Left hindlimb (tissue), 1 donor: ENCODE data around the gene TMOD1.

Source experiments
- DNase-seq: peaks from one replicate; pipeline ENCODE4 v3.0.0-alpha.2; 2018

TMOD1 gene

GRCh38 chr9:97551308-97551707, 49.8 kb downstream of the TMOD1 start:
- DNase-seq, result no peak

DNA sequence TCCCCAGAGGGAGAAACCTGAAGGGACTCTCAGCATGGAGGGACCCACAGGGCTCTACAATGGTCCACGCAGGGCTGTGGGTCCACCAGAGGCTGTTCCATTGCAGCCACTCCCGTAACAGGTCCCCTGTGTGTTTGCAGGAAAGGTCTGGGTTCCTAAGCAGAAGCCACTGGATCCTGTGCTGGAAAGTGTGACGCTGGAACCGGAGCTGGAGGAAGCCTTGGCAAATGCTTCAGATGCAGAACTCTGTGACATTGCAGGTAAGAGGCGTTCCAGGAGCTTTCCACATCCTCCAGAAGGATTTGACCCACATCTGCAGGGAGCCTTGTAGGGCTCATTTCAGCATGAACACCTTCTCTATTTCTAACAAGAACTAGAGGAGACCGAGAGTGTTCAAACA, 51.7 kb downstream of the TMOD1 start:
- no peak for DNase-seq

DNA sequence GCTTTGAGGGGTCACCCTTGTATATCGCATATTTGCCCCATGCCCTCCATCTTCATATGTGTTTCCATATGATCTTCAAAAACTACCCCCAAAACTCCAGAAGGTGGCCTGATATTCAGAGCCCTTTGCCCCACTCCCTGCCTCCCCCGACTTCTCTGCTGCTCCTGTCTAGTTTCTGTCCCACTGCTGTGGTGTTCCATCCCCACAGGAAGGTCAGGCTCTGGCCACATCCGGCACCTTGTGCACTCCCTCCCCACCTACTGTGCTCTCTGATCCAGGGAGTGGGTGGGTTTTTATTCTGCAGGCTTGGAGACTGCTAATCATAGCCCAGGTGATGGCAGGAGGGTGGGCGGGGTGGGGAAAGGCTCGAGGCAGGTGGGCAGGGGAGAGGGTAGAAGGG, 52.4 kb downstream of the TMOD1 start:
- no peak for DNase-seq

DNA sequence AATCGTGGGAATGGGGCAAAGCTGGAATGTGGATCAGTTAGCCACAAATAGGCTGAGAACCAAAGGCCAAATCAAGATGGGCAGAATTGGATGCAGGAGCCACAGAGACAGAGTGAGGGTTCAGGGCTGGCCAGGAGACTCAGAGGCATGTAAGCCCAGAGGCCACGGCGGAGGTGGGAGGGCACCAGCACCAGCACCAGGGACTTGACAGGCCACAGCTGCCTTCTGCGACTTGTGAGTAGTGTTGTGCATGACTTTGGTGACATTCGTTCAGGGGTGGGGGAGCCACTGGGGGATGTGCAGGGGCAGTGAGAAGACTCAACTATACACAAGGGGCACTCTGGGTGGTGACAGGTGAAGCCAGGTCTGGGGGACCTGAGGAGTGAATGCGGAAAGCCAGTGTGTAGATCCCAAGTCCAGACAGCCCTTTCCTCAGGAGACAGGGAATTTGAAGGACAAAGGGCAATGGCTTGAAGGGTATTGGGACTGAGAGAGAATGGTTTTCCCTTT, 53.2 kb downstream of the TMOD1 start:
- DNase-seq, result no peak

DNA sequence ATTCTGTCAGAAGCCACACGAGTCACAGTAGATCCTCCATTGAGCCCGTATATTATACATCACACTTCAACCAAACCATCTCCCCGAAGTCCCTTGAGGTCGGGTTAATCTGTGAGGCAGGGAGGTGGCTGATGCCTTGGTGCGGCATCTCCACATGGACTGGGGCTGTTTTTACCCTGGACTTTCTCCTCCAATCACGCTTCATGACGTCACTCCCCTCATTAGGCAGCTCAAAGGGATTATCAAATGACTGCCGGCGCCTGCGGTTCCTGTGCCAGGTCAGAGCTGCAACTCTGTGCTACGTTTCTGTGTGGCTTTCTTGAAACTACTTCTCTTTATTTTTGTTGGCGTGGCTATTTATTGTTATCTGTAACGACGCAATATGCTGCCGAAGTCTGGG, 53.7 kb downstream of the TMOD1 start:
- DNase-seq, result no peak

GRCh38 chr9:97556036-97556720, 54.7 kb downstream of the TMOD1 start:
- DNase-seq, result no peak

DNA sequence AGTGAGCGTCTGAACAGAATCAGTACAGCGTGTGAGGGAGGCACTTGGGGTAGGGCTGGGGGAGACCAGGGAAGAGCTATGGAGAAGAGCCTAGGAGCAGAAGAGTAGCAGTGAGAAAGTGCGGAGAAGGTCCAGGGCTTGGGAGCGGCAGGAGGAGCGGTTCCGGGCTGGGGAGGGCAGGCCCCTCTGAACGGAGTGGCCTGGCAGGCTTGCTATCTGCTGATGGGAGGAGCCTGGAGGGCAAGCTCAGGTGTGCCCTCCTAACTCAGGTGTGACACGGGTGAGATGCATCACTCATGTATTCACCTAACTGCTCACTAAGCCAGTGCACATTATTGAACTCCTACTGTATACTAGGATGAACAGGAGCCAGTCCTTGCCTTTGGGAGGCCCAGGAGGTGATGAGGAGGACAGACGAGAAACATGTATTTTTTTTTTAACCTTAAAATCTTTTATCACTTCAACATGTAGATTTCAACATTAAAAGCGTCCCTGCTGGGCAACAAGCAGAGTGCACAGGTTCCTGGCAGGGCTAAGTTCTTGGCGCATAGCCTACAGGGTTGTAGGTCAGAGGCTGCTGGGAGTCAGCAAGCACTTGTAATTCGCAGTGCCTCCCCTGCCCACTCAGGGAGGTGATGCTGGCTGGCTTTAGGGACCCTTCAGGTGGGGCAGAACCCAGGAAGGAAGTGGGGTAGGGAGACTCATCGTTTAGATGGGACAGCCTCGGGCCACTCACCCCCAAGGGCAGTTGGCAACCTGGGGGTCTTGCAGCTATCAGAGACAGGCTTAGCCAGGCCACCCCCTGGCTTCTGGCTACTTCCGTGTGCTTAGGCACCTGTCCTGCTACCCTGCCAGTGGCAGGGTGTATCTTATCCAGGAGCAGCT, 55.5 kb downstream of the TMOD1 start:
- DNase-seq, result no peak

DNA sequence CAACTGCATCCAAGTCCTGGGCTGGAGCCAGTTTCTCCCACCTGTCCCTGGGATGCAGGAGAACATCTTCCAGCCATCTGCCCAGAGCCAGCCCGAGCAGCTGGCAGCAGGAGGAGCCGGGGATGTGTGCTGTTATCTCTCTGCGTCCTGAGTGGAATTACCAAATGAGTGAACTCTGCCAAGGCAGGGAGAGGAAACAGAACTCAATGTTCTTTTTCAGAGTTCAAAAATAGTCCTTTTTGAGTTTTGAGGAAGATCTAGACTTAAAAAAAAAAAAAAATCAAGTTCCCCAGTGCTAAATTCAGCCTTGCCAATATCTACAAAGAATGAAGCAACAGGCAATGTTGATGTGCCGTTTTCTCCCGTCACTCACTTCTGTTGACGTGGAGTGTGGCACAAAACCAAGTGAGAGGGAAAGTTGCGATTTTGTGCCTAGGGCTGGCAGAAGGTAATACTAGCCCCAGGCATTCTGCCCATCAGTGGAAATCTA, 56.2 kb downstream of the TMOD1 start:
- no peak for DNase-seq

DNA sequence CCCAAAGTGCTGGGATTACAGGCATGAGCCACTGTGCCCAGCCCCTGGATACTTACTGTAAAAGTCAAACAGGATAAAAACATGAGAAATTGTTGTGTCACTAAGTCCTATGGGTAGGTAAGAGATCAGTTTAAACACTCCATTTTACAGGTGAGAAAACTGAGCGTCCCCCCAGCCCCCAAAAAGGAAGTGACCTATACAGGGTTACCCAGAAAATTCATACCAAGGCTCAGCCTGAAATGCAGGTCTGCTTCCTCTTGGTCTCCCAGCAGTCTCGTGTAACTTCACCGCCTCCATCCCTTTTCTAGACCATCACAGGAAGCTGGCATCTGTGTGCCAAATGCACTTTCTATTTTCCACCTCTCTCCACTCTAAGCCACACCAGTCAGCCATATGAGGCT, 57.2 kb downstream of the TMOD1 start:
- DNase-seq, result no peak

DNA sequence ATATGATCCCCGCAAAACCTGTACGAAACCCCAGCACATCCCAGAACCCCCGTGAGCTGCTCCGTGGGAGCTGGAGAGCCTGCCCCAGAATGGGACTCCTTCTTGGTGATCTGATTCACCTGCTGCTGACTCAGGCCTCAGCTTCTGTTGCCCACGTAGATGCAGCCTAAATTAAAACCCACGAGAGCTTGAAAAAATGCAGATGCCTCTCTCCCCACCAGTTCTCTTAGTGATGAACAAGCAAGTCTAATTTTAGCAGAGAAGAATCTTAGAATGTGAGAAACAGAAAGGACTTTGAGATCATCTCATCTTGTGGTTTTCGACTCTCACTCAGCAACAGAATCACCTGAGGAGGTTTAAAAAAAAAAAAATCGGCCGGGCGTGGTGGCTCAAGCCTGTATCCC, 57.6 kb downstream of the TMOD1 start:
- no peak for DNase-seq

DNA sequence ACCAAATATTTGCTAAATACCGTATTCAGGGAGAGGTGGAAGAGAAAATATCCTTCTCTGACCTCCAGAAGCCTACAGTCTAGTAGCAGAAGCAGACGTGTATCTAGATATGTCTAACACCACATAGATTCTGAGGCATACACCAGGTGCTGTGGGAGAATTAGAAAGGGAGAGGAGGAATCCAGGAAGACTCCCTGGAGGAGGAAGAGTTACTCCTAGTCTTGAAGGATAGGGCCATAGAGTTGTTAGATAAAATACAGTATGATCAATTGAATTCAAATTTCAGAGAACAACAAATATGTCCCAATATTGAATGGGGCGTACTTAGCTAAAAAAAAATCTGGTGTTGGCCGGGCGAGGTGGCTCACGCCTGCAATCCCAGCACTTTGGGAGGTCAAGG, 58.7 kb downstream of the TMOD1 start:
- DNase-seq, result no peak

GRCh38 chr9:97560851-97561250, 59.4 kb downstream of the TMOD1 start:
- DNase-seq, result no peak

GRCh38 chr9:97561501-97561900, 60.0 kb downstream of the TMOD1 start:
- DNase-seq, result no peak

DNA sequence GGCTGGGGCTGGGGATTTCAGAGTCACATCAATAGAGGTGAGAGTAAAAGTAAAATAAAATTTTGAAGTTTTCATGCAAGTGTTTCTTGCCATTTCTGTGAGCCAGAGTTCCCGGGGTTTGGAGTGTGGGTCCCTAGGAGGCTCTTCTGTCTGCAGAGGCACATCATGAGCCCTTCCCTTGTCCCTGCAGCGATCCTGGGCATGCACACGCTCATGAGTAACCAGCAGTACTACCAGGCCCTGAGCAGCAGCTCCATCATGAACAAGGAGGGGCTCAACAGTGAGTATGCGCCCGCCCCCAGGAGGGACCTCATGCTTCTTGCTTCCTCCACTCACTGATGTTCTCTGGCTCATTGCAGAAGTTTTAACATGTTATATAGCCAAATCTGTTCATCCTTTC, 61.1 kb downstream of the TMOD1 start:
- DNase-seq, result no peak

- DNase-seq, result no peak
These were observed 62.1 kb downstream of the TMOD1 start for GRCh38 chr9:97563458-97564135.

DNA sequence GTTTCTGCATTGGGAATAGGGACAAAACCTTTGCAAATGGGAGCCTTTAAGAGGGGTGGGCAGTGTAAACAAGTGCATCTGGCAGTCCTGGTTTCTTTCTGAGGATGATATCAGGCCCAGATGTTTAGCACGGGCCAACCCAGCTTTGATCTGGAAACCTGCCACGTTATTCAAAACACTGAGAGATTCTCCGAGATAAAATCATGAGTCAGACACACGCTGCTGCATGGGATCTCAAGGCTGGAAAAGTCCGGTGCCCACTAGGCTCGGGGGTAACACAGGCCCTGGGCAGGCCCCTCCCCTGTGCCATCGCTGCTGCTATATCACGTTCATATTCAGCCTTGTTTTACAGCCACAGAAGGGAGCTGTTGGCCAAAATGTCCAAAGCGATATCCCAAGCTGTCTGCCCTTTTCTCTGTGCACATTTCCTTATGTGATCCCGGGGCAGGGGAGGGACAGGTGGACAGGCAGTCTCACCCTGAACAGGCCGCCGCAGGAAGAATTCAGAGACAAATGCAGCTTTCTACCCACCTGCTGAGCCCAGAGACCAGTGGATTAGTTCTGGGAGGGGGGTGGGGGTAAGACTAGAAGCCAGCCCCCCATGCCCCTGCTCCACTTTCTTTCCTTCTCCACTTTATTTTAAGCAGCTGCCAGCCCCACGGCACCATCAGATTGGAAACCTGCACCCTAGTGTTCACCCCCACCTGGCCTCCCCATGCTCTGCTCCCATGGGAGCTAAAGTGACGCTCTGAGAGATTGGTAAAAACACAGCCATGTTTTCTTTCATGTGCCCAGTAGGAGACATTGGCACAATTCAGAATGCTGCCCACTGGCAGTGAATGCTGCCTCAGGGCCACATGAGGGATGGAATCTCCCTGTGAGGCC, 63.1 kb downstream of the TMOD1 start:
- no peak for DNase-seq

DNA sequence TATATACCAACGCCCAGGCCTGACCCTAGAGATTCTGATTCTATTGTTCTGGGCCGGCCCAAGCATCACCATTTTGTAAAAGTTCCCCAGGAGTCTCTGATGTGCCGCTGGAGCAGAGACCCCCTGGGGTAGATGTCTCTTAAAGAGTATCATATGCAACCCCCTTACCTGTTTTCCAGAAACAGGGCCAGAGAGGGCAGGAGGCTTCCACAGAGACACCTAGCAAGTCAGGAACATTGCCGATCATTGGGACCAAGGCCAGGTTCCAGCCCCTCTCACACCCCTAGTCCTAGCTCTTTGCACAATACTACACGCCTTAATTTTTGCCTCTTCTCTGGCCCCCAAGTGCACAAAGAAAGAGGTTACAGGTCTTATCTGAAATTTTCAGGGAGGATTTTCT, 63.8 kb downstream of the TMOD1 start:
- no peak for DNase-seq

DNA sequence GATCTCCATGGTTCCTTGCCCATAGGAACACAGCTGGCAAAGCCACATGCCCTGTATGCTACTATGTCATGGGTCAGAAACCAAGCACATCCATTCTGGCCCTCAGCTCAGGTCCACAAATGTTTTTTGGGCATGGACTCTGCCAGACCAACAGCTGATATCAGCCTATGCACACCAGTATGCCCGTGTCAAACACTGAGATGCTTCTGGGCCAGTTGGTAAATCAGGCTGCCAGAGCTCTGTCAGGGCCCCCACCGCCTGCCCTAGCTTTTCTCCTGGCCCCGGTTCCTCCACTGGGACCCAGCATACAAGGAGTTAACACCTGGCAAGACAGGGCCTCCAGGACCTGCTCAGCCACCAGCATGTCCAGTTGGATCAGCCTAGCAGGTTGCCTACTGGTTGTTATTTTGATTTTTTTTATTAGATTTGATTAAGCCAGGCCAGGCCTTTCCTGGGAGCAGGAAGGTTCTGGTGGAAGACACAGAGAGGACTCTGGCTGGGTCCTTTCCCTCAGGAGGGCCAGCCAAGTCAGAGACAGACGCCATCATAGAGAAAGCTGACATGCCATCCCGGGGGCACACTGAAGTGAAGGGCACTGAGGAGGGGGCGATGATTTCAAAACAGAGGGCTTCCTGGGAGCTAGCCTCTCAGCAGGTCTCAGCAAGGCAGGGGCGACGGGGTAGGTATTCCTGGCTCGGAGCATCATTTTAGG, 65.9 kb downstream of the TMOD1 start:
- DNase-seq, result no peak

DNA sequence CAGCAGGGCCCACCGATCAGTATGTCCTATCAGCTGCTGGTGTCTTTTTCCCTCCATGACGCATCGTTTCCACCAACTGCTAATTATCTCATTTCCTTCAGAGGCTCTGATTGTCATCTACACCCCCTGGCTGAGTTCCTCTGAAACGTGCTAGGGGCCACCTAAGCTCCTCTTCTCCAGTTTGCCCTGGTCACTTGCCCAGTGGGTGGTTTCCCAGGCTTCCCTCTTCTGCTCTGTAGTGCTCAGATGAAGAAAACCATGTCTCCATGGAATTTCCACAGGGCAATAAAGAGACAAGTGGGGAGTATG, 66.4 kb downstream of the TMOD1 start:
- no peak for DNase-seq

- no peak for DNase-seq
These were observed 67.2 kb downstream of the TMOD1 start for GRCh38 chr9:97568461-97569275.

GRCh38 chr9:97570899-97571298, 69.4 kb downstream of the TMOD1 start:
- DNase-seq, result peak; percentile 60
